LNCaP clone FGC (cell line): Measurements from ENCODE around the gene MKI67.

ENCODE experiments used
- DNase-seq: peaks from one replicate; pipeline ENCODE4 v3.0.0-alpha.2; 2011; ENCODE audit warnings: low read depth
- H3K4me3 ChIP-seq: 2 replicates; pipeline ENCODE4 v1.5.1; 2011; ENCODE audit warnings: mild to moderate bottlenecking, low read depth, low read length, control low read depth
- TF ChIP-seq, protein P1 (sequence below): IDR thresholded peaks from 2 replicates; pipeline ENCODE4 v1.5.1; 2012; ENCODE audit warnings: mild to moderate bottlenecking; ENCODE audit not compliant: control insufficient read depth, insufficient read depth; ENCODE audit errors: extremely low read depth

The MKI67 gene, protein sequence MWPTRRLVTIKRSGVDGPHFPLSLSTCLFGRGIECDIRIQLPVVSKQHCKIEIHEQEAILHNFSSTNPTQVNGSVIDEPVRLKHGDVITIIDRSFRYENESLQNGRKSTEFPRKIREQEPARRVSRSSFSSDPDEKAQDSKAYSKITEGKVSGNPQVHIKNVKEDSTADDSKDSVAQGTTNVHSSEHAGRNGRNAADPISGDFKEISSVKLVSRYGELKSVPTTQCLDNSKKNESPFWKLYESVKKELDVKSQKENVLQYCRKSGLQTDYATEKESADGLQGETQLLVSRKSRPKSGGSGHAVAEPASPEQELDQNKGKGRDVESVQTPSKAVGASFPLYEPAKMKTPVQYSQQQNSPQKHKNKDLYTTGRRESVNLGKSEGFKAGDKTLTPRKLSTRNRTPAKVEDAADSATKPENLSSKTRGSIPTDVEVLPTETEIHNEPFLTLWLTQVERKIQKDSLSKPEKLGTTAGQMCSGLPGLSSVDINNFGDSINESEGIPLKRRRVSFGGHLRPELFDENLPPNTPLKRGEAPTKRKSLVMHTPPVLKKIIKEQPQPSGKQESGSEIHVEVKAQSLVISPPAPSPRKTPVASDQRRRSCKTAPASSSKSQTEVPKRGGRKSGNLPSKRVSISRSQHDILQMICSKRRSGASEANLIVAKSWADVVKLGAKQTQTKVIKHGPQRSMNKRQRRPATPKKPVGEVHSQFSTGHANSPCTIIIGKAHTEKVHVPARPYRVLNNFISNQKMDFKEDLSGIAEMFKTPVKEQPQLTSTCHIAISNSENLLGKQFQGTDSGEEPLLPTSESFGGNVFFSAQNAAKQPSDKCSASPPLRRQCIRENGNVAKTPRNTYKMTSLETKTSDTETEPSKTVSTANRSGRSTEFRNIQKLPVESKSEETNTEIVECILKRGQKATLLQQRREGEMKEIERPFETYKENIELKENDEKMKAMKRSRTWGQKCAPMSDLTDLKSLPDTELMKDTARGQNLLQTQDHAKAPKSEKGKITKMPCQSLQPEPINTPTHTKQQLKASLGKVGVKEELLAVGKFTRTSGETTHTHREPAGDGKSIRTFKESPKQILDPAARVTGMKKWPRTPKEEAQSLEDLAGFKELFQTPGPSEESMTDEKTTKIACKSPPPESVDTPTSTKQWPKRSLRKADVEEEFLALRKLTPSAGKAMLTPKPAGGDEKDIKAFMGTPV (N-terminal part only)

DNA sequence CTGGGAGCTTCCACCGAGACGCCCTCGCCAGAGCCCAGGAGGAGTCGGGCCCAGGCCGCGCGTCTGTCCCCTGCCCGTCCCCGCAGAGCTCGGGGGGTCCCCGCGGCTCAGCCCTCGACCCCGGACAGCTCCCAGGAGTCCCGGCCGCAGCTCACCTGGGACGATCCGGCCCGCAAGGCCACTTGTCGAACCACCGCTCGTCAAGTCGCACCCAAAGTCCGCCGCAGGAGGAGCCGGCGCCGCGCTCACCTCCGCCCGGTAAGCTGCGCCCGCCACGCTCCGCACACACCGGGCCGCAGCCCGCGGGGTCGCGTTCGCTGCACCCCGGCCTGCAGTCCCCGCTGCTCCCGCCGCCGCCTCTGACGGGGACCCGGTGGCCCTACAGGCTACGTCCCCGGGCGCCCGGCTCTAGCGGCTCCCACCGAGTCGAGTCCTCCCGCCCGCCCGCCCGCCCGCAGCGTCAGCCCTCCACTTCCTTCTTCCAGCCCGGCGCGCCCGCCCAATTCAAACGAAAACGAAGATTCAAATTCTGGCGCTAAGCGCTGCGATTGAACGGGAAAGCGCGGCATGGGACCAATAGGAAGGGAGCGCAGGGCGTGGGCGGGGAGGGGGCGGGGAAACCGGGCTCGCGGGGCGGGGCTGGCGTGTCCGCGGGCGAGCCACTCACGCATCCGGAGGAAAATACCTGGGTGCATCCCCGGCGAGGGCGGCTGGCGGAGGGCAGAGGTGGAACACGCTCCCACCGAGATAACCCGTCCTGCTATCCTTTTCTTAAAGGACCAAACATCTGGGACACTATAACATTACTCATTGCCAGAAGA, at the start of gene MKI67:
Gene MKI67, minus strand, starts transcription at position 480 of the 821 bp plus-strand sequence. CDS start 756 bp downstream, outside the sequence.
- peak within 1 kb of the TSS; percentile 91 for H3K4me3 ChIP-seq
- TF ChIP-seq, protein P1, sequence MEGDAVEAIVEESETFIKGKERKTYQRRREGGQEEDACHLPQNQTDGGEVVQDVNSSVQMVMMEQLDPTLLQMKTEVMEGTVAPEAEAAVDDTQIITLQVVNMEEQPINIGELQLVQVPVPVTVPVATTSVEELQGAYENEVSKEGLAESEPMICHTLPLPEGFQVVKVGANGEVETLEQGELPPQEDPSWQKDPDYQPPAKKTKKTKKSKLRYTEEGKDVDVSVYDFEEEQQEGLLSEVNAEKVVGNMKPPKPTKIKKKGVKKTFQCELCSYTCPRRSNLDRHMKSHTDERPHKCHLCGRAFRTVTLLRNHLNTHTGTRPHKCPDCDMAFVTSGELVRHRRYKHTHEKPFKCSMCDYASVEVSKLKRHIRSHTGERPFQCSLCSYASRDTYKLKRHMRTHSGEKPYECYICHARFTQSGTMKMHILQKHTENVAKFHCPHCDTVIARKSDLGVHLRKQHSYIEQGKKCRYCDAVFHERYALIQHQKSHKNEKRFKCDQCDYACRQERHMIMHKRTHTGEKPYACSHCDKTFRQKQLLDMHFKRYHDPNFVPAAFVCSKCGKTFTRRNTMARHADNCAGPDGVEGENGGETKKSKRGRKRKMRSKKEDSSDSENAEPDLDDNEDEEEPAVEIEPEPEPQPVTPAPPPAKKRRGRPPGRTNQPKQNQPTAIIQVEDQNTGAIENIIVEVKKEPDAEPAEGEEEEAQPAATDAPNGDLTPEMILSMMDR = no peak
- DNase-seq = peak; percentile 65

DNA sequence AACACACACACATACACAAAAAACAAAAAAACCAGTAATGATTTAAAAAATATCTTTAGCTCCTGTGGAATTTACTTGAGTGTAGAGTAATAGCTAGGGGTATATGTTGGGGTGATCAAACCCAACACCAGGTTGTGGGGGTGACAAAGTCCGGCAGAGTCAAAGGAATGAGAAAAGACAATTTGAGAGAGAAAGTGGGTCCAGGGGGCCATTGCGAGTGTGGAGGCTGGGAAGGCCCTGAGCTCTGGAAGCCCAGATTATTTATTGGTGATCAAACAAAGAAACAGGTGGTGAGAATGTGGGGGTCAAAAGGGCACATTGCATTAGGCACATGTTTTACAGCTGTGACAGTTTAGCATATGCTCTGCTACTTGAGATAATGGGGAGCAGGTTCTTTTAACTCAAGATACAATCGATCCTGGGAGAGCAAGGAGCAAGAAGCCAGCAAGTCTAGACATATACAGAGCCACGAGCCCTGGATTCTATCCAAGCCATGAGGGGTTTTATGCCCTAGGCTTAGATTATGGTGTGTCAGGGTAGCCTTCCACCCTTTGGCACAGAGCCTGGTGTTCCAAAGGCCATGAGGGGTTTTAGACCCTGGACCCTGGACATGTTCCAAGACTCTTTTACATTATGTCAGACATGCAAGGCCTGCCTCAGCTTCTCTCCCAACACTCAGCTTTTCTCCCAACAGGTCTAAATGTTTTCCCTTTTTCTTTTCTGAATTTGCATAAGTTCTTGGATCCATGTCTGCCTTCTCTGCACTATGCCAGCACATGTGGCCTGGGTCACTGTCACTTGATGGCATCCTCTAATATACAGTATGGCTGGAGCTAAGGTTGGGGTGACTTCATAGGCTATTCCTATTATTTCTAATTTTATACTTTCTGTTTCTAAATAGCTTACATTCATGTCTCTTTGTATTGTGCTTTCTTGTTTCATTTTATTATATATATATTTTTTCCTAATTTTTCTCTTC, 48.6 kb upstream of the MKI67 start:
- TF ChIP-seq, protein P1 = no peak
- H3K4me3 ChIP-seq = no peak overlapping the region
- DNase-seq = no peak

DNA sequence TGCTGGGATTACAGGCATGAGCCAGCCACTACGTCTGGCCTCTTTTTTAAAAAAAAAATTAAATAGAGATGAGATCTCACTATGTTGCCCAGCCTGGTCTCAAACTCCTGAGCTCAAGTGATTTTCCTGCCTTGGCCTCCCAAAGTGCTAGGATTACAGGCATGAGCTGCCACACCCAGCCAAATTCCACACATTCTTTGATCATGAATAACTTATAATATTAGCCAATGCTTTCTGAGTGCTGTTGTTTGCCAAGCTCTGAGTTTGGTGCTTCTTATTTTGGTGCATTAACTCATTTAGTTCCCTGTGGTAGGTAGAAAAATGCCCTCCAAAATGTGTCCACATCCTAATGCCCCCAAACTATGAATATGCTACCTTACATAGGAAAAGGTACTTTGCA, 47.2 kb upstream of the MKI67 start:
- H3K4me3 ChIP-seq = no peak overlapping the region
- TF ChIP-seq, protein P1 = no peak
- no peak for DNase-seq

DNA sequence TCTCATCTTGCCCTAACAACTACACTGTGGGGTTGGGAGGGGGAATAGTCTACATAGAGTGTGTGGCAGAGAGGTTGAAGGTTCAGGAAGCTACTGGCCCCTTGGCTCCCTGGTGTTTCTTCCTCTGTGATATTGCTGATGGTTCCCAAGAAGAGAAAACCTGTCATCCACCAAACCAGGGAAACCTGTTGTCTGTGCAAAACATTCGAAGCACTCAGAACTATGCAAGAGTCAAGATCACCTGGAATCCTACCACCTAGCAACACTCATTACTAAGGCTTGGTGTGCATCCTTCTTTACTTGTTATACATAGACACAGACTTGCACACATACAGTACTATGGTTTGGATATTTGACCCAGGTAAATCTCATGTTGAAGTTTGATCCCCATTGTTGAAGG, 46.5 kb upstream of the MKI67 start:
- TF ChIP-seq, protein P1 = no peak
- no peak overlapping the region for H3K4me3 ChIP-seq
- DNase-seq = no peak

DNA sequence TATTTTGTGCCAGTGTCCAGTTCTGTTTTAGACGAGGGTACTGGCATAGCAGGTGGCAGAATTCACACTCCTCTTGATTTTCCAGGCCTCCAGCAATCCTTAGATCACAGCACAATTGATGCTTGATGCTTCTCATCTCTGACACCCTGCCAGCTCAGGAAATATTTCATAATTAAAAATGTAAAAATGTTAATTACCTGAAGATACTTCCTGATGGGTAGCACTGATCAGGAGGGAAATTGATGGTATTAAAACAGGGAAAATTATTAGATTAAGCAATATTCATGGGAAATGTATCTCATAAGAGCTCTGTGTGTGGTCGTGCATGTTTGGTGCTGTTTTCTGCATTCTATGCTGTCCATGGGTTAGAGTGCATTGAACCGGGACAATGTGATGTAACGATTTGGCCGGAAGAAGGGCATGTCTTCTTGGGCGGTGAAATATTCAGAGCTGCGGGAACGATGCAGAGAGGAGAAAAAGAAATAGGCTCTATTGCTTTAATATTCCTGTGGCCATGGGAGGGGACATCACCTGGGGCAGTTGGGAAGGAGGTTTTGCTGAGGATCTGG, 43.7 kb upstream of the MKI67 start:
- no peak for DNase-seq
- TF ChIP-seq, protein P1 = no peak
- no peak overlapping the region for H3K4me3 ChIP-seq
